ENCODE results near the gene LRP10.

The LRP10 gene

DNA sequence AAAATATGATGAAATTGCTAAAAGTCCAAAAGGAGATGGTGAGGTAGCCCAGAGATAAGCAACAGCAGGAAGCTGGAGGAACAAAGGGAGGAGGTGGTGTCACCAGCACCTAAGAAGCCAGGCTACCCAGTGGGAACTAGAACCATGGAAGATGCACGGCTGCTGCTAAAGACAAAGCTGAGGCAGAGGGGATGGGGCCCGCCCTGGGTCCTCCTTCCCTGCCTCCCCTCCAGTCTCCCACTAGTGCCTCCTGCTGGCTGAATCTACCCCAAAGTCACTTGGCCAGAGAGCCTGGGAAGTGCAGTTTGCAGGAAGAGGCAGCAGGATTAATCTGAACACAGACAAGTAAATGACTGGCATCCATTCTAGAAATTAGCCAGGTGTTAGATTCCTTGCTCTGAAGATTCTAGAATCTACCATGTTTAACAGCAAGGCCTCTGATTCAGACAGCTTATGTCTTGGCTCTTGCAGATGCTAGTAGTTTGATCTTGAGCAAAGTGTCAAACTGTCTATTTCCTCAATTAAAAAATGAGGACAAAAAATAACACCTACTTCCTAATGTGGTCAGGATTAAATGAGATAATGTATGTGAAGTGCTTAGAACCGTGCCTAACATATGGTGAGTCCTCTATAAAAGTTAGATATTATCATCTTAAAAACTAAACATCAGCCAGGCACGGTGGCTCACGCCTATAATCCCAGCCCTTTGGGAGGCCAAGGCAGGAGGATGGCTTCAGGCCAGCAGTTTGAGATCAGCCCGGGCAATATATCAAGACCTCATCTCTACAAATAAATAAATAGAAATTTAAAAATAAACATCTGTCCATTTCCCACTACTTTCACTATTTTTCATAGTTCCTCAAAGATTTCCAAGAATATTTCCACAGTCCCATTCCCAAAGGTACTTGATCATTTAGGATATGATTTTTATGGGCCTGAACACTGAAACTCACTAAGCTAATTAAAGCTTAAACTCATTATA lies 5.8 kb upstream of the LRP10 start:
- DNase-seq (ENCODE audit: low read depth): no peak

DNA sequence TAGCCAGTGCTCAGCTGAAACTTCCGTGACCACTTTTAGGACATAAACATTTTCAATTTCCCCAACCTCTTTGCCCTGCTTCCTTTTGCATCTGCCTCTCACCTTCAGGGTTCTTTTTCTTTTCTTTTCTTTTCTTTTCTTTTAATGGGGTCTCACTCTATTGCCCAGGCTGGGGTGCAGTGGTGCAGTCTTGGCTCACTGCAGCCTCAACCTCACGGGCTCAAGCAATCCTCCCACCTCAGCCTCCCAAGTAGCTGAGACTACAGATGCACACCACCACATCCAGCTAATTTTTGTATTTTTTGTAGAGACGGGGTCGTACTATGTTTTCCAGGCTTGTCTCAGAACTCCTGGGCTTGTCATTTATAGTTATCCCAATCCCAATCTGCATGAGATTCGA lies 4.7 kb upstream of the LRP10 start:
- DNase-seq (ENCODE audit: low read depth): no peak

DNA sequence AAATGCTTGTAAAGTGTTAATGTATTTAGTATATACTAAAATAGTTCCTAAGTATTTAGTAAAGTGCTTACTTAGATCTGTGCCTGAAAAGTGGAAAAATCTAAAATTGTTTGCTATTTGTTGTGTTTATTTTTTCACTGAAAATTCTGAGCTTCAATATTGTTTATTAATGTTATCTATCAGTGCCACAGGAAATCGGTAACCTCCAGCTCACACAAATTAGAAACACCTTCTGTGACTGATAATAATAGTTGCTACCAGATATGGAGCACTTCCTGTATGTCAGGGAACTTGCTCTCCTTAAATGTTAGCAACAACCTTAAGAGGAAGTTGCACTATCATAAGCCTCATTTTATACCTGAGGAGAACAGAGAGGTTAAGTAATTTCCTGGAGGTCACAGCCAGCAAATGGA lies 723 bp upstream of the LRP10 start:
- no peak for DNase-seq (ENCODE audit: low read depth)

DNA sequence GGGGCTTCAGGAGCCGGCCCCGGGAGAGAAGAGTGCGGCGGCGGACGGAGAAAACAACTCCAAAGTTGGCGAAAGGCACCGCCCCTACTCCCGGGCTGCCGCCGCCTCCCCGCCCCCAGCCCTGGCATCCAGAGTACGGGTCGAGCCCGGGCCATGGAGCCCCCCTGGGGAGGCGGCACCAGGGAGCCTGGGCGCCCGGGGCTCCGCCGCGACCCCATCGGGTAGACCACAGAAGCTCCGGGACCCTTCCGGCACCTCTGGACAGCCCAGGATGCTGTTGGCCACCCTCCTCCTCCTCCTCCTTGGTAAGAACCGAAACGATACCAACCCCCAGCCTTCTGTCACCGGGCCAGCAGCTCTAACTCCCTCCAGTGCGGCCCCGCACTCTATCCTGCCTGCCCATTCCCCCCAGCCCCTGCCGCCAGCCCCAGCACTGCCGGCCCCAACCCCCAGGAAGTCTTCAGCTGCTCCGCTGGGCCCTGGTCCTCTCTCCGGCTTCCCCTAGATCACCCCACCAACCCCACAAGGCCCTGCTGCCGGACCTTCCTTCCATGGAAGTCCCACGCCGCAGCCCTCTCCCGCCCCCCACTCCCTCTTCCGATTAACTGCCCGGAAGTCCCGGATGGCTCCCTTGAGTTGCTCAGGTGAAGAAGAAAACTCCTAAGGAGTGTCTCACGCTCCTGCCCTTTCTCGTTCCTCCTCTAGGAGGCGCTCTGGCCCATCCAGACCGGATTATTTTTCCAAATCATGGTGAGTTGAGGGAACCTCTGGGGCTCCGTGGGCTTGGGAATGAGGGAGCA lies 693 bp downstream of the LRP10 start:
- DNase-seq (ENCODE audit: low read depth): peak; percentile 58

DNA sequence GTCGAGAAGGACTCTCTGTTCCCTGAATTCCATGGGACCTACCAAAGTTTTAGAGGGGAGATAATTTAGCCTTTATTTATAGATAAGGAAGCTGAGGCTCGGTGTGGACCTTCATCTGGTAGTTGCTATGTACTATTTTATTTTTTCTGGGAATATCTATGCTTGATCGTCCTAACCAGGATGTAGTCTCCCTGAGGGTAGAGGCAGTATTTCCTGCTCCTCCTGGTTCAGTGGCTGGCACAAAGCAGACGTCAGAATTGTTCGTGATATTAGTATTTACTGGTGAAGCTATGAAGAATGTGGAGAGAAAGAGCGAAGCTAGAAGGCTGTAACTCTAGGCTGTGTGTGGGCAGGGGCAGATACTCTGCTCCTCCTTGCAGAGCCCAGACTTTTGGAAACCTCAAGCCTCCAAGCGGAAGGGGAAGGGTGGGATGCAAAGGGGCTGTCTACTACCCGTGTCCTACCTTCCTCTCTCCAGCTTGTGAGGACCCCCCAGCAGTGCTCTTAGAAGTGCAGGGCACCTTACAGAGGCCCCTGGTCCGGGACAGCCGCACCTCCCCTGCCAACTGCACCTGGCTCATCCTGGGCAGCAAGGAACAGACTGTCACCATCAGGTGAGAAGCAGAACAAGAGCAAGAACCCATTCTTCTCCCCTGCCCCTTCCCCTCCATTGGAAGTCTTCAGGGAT lies 1.4 kb downstream of the LRP10 start:
- no peak for DNase-seq (ENCODE audit: low read depth)

DNA sequence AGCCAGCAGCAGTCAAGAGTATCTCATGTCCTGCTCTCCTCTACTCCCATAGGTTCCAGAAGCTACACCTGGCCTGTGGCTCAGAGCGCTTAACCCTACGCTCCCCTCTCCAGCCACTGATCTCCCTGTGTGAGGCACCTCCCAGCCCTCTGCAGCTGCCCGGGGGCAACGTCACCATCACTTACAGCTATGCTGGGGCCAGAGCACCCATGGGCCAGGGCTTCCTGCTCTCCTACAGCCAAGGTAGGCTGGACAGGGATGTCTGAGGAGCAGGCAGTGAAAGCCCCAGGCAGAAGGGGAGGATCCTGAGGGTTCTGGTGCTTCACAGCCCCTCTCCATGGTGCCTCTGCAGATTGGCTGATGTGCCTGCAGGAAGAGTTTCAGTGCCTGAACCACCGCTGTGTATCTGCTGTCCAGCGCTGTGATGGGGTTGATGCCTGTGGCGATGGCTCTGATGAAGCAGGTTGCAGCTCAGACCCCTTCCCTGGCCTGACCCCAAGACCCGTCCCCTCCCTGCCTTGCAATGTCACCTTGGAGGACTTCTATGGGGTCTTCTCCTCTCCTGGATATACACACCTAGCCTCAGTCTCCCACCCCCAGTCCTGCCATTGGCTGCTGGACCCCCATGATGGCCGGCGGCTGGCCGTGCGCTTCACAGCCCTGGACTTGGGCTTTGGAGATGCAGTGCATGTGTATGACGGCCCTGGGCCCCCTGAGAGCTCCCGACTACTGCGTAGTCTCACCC lies 3.6 kb downstream of the LRP10 start:
- no peak for DNase-seq (ENCODE audit: low read depth)

DNA sequence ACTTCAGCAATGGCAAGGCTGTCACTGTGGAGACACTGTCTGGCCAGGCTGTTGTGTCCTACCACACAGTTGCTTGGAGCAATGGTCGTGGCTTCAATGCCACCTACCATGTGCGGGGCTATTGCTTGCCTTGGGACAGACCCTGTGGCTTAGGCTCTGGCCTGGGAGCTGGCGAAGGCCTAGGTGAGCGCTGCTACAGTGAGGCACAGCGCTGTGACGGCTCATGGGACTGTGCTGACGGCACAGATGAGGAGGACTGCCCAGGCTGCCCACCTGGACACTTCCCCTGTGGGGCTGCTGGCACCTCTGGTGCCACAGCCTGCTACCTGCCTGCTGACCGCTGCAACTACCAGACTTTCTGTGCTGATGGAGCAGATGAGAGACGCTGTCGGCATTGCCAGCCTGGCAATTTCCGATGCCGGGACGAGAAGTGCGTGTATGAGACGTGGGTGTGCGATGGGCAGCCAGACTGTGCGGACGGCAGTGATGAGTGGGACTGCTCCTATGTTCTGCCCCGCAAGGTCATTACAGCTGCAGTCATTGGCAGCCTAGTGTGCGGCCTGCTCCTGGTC lies 4.3 kb downstream of the LRP10 start:
- DNase-seq (ENCODE audit: low read depth): no peak

DNA sequence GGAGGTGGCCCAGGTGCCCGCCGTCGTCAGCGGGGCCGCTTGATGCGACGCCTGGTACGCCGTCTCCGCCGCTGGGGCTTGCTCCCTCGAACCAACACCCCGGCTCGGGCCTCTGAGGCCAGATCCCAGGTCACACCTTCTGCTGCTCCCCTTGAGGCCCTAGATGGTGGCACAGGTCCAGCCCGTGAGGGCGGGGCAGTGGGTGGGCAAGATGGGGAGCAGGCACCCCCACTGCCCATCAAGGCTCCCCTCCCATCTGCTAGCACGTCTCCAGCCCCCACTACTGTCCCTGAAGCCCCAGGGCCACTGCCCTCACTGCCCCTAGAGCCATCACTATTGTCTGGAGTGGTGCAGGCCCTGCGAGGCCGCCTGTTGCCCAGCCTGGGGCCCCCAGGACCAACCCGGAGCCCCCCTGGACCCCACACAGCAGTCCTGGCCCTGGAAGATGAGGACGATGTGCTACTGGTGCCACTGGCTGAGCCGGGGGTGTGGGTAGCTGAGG lies 5.5 kb downstream of the LRP10 start:
- no peak for DNase-seq (ENCODE audit: low read depth)

DNA sequence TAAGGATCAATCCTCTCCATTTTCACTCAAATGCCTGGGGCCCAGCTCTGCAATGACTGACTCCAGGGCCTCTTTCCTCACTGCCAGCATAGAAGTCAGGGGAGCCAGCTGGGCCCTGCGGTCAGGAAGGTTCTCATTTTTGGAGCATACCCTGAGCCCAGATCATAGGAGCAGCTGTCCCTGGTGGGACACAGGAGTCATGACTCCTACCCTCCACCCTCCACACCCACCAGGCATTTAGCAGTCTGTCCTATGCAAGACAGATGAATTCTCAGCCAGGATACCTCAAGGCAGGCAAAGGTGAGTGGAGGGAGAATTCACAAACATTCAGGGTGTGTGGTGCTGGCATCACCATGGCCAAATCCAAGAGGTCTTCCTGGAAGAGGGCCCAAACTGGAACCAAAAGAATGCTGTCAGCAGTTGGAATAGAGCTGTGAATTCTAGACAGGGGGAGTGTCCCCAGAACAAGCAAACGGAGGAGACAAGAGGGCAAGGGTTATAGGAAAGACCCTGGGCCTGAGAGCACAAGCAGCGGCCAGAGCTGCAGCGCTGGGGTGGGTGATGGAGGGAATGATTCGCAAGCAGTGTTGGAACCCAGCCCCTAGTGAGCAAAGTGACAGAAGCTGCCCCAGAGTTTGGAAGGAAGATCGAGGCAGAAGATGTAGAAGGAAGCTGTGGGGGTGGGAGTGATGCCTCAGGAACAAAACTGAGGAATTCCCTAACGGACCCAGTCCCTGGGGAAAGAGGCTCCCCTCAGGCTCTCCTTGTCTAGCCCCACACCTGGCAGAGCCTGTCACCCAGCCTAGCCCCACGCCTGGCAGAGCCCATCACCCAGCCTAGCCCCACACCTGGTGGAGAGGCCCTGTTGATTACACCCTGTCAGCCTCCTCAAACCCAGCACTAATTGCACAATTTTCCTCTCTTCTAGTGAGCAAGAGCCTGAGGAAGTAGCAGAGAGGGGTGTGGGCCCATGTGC lies 7.0 kb downstream of the LRP10 start:
- DNase-seq (ENCODE audit: low read depth): no peak

DNA sequence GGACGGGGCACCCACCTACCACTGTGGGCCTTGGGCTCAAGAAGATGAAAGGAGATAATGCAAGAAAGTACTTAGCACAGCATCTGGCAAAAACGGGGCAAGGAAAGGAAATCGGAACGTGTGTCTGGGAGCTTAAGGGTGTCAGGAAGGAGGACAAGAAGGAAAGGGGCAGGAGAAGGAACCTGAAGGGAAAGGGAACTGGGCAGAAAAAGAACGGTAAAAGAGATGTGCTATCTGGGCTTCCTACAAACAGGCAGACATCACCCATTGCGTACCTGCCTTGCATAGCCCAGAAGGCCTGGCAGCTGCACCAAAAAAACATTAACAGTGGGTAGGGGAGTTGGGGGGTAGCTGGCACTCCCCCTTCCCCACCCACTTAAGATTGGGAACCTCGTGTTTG lies 10.5 kb downstream of the LRP10 start:
- DNase-seq (ENCODE audit: low read depth): no peak

DNA sequence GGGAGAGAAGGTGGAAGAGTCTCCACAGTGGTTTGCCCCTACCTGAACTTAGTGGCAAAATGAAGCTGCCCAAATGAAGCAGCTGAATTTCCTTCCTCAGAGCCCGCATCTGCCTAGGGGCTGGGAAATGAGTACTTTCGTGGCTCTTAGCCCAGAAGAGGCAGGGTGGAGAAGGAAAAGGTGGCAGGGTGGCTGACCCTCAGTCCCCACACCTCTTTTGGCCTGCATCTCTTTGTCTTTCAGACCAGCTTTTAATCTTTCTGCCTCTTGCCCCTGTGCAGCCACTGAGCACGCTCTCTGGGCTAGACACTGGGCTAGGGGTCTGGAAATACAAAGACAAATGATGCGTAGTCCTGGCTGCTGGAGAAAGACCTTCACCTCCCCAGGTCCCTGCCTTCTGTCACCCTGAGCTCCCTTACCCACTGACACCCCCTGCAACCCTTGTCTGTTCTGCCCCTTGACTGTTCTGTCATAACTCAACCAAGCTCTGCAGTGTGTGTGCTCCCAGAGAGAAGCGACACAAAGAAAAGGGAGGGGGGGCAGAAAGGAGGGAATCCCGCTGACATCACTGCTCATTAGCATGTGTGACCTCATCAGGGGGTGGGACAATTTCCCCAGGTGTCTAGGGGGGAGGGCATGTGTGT lies 11.1 kb downstream of the LRP10 start:
- no peak for DNase-seq (ENCODE audit: low read depth)

DNA sequence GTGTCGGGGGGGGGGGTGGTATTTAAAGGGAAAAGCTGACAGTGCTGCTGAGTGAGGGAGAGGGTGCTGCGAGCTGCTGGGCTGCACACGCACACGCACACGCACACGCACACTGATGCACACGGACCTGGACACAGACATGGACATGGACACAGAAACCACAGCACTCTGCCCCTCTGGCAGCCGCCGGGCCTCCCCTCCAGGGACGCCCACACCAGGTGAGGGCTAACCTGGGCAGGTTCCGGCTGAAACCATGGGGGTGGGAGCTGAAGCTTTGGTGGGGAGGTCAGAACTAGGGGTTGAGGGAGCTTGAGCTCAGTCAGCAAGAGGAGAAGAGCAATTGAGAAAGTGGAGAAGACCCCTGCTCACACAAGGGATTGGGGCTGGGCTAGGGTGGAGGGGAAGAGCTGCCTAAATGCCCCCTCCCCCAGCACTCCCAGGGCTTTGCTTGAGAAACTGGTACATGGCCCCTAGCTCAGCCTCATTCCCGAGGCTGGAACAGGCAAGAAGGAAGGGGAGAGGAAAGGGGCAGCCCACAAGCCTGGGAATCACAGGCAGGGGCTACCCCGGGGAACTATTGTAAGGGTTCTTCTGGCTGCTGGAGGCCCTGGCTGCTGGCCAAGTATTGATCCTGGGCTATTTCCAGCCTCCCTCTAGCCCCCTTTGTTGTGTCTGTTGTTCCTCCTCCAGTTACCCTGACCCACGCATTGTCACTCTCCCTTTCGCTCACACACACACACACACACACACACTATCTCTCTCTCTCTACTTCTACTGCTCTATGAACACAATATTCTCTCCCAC lies 11.8 kb downstream of the LRP10 start, which contains the start of gene REM2:
Gene REM2 (plus strand): TSS at position 50 of the 804 bp plus-strand sequence. CDS start 66 bp downstream, at position 116.
- no peak for DNase-seq (ENCODE audit: low read depth)

DNA sequence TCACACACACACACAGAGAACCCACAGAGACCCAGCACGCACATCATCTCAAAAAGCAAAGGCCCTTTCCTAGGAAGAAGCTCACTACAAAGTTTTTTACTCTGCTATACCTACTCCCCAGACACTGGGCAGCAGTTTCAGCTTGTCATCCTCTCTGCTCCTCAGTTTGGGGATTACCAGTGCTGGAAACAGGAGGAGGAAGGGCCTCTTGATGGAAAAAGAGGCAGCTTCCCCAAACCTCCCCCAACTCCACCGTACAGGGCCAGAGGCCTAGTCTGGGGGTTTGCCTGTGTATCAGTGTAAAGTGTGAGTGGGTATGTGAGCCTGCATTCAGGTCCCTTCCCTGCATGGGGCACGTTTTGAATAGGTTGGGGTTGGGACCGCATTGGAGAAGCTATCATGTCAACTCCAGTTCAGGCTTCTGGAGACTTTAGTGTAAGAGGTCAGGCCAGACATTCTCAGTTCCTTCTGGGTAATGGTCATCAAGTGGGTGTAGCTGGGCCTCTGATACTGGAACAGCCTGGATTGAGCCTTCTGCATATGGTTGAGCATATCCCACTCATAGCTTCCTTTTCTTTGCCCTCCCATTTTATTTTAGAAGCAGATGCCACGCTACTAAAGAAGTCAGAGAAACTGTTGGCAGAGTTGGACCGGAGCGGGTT lies 12.7 kb downstream of the LRP10 start:
- no peak for DNase-seq (ENCODE audit: low read depth)

DNA sequence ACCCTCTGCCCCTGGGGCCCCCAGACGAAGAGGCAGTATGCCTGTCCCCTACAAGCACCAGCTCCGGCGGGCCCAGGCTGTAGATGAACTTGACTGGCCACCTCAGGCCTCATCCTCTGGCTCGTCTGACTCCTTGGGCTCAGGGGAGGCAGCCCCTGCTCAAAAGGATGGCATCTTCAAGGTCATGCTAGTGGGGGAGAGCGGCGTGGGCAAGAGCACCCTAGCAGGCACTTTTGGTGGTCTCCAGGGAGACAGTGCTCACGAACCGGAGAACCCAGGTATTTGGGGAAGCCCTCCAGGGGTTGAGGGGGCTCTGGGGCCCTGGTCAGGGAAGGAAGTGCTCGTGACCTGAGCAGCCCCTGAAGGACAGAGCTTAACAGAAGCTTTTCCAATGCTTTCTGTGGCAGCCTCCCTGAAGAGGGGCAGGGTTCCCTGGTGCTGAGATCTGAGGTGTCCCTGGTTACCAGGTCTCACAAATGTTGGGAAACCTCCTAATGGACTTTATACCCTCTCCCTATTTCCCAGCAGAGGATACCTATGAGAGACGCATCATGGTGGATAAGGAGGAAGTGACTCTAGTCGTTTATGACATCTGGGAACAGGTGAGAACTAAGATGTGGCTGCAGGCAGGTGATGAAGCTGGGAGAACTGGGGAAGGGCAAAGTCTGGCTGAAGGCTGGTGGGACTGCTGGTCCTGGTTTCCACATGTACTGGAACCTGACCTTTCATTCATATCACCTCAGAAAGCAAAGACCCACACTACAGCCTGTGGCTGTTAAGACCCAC lies 13.4 kb downstream of the LRP10 start:
- no peak for DNase-seq (ENCODE audit: low read depth)

DNA sequence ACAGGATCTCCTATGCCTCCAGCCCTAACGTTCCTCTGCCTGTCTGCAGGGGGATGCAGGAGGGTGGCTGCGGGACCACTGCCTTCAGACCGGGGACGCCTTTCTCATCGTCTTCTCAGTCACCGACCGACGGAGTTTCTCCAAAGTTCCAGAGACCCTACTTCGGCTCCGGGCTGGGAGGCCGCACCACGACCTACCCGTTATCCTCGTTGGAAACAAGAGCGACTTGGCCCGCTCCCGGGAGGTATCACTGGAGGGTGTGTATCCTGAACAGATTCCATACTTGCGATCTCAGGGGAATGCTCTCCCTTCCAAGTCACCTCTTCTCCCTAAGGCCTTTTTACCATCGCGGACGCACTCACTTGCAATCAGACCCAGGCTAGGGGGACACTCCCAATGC lies 14.4 kb downstream of the LRP10 start:
- DNase-seq (ENCODE audit: low read depth): no peak

DNA sequence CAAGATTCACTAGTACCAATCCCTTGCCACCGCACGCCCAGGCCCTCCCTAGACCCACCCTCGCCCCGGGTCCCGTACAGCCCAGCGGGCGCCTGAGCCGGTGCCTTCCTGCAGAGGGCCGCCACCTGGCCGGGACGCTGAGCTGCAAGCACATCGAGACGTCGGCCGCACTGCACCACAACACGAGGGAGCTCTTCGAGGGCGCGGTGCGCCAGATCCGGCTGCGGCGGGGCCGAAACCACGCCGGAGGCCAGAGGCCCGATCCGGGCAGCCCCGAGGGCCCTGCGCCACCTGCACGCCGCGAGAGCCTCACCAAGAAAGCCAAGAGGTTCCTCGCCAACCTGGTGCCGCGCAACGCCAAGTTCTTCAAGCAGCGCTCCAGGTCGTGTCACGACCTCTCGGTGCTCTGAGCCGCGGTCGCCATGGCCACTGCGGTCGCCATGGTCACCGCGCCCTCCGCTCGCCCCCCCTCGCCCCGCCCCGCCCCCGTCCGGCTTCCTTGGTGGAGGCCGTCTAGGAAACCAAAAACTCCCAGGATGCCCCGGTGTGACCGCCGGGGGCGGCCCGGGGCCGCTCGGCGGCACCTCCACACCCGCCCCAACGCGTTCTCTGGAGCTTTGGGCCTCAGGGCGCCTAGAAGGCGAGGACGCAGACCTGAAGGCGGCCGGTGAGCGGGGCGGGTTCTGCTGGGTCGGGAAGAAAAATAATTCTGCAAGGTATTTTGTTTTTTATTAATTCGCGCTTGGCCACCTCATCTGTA lies 15.1 kb downstream of the LRP10 start:
- peak; percentile 64 for DNase-seq (ENCODE audit: low read depth)

Measured in activated T-cell treated with anti-CD3 and anti-CD28 coated beads for 48 hours (primary cell).